Bronchial epithelial cell (primary cell): ENCODE results near the gene ACOX3. TPM values are rescaled to one million over a fixed set of nuclear protein-coding genes. Genes with fewer than 3 reads are reported as not detected.

Source experiments
- DNase-seq: peaks from one replicate; pipeline ENCODE4 v3.0.0-alpha.2; 2010; ENCODE audit warnings: low read depth
- FAIRE-seq: peaks from 2 replicates; lab custom pipeline; 2011; peaks lifted over from hg19 to GRCh38; lab: Jason Lieb, UNC
- H3K27me3 ChIP-seq: 2 replicates; pipeline ENCODE4 v1.5.1; 2011; ENCODE audit warnings: low read length; ENCODE audit not compliant: control insufficient read depth, insufficient read depth
- H3K36me3 ChIP-seq: 2 replicates; pipeline ENCODE4 v1.5.1; 2011; ENCODE audit warnings: low read length; ENCODE audit not compliant: control insufficient read depth, insufficient read depth
- H3K4me3 ChIP-seq: 2 replicates; pipeline ENCODE4 v1.5.1; 2011; ENCODE audit warnings: mild to moderate bottlenecking, low read depth, low read length, control low read depth
- CTCF ChIP-seq: IDR thresholded peaks from 2 replicates; pipeline ENCODE4 v1.5.1; 2011; ENCODE audit warnings: mild to moderate bottlenecking, moderate library complexity, low read length, control low read depth, inconsistent platforms; ENCODE audit not compliant: insufficient read depth, severe bottlenecking
- total RNA-seq: library from RNA; depleted of rRNA; stranded (reverse); fragments of >200 nt; gene quantifications from 2 replicates; pipeline ENCODE4 v1.2.1, GENCODE V29; 2014

The ACOX3 gene
- total RNA-seq, 1 donor from 2014 or later = 12.4 TPM

DNA sequence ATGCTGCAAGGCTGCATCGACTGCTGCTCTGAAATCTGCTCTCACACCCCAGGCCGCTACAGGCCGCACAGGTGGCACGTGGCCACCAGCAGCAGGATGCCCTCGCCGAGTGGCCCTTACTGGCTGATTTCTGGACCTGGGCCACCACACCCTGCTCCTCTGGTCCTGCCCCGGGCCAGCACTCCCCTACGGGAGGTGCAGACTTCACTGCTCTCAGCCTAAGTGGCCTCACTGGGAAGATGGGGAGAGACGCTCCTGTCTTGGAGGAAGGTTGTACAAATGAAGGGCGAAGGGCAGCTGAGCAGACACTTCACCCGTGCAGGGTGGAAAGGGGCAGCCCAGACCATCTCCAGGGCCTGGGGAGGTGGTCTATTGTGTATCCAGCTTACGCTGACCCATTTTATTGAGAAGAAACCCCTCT, 72.5 kb downstream of the ACOX3 start:
- DNase-seq (no peak), FAIRE-seq (no peak)
- H3K36me3 ChIP-seq = no peaks in the 10 kb centered on the region
- no peak for TF ChIP-seq CTCF
- no peak overlapping the region for H3K4me3 ChIP-seq
- no peaks in the 10 kb centered on the region for H3K27me3 ChIP-seq

DNA sequence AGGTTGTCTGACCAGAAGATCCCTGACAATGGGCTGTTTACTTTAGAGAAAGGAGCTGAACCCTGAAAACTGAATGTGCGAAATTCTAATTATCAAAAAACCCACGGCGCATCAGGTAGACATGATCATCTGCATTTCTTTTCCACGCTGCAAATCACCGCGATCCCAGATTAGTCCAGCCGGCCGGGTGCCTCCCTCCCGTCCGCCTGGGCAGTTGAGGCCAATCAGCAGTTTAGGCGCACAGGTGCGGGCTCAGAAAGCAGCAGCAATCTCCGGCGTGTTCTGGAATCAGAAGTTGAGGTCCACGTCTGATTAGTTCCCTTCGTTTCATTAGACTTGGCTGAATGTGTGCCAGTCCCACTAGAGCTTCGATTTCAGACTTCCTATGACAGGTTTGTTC, 73.9 kb downstream of the ACOX3 start:
- no peaks in the 10 kb centered on the region for H3K36me3 ChIP-seq
- no peak for TF ChIP-seq CTCF
- FAIRE-seq (no peak), DNase-seq (no peak)
- H3K4me3 ChIP-seq = no peak overlapping the region
- H3K27me3 ChIP-seq = no peaks in the 10 kb centered on the region

- no peaks in the 10 kb centered on the region for H3K36me3 ChIP-seq
- no peaks in the 10 kb centered on the region for H3K27me3 ChIP-seq
- H3K4me3 ChIP-seq = no peak overlapping the region
- FAIRE-seq (no peak), DNase-seq (no peak)
- TF ChIP-seq CTCF = no peak
Measured at GRCh38 chr4:8365951-8366350, 74.6 kb downstream of the ACOX3 start.

GRCh38 chr4:8365353-8365752, 75.2 kb downstream of the ACOX3 start:
- FAIRE-seq = no peak
- no peak for DNase-seq

GRCh38 chr4:8364848-8365350, 75.6 kb downstream of the ACOX3 start:
- FAIRE-seq (no peak), DNase-seq (no peak)
- Histone ChIP-seq H3K27me3 (no peaks in the 10 kb centered on the region), H3K4me3 (no peak overlapping the region), H3K36me3 (no peaks in the 10 kb centered on the region)
- no peak for TF ChIP-seq CTCF

More at GRCh38 chr4:8365353-8365752, 75.2 kb downstream of the ACOX3 start:
- no peaks in the 10 kb centered on the region for H3K36me3 ChIP-seq
- H3K27me3 ChIP-seq = no peaks in the 10 kb centered on the region
- no peak for TF ChIP-seq CTCF
- no peak overlapping the region for H3K4me3 ChIP-seq

DNA sequence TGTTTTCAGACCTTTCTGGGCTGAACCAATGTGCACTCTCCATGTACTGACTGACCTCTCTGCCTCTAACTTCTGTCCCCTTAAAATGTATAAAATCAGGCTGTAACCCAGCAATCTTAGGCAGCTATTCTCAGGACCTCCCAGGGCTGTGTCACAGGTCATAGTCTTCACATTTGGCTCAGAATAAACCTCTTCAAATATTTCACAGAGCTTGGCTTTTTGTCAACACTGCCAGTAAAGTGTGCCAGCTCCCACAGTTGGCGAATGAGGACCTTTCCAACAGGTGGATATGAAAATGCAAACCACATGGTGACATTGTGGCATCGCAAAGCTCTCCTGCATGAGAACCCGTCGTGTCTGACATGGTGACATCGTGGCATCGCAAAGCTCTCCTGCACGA, 76.4 kb downstream of the ACOX3 start:
- H3K36me3 ChIP-seq = no peaks in the 10 kb centered on the region
- H3K27me3 ChIP-seq = no peaks in the 10 kb centered on the region
- FAIRE-seq (no peak), DNase-seq (no peak)
- no peak for TF ChIP-seq CTCF
- H3K4me3 ChIP-seq = no peak overlapping the region
